22Rv1 (cell line): Measurements from ENCODE around the gene IFI44L.

Source experiments
- CTCF ChIP-seq: fragments of 450-650 bp; IDR thresholded peaks from 2 replicates; pipeline ENCODE4 v1.5.1; 2017; ENCODE audit warnings: mild to moderate bottlenecking
- ZFX ChIP-seq: fragments of 450-650 bp; IDR thresholded peaks from 2 replicates; pipeline ENCODE4 v1.6.1; 2017; ENCODE audit warnings: antibody characterized with exemption, borderline replicate concordance

- TF ChIP-seq CTCF (no peak), ZFX (no peak)
These were observed 49.7 kb upstream of the IFI44L start for GRCh38 chr1:78570539-78570938.
